Measurements from ENCODE around the gene CASKIN2.

- TF ChIP-seq YY1 (IDR thresholded peaks at IDR 0.05; ENCODE audit: insufficient read depth, insufficient read length) (no peak), SUZ12 (IDR thresholded peaks at IDR 0.05; ENCODE audit: extremely low read depth, insufficient read depth, insufficient read length) (no peak), ZNF274 (IDR thresholded peaks at IDR 0.05; ENCODE audit: low read depth, low read length) (no peak)
Measured at GRCh38 chr17:75503976-75504346, 11.4 kb downstream of the CASKIN2 start.
